ENCODE results near the gene ZBTB18. TPM values are rescaled to one million over a fixed set of nuclear protein-coding genes. Genes with fewer than 3 reads are reported as not detected.

Gene ZBTB18
- 10 to 100 TPM; 27.6 to 31.2 TPM for total RNA-seq
- polyA plus RNA-seq (ENCODE audit: insufficient read length in 2 of 2): 10 to 100 TPM; 36.6 to 49.7 TPM
- long read RNA-seq, donor 1, transcript ZBTB18-202 (2 exons, 3,740 nt): major isoform, 10 of 10 reads
- long read RNA-seq, donor 1, partial matches to known transcripts: 0 of 10 reads
- long read RNA-seq, donor 1, other reads (novel, unspliced or antisense): 0 of 10 reads
- long read RNA-seq, donor 2, transcript ZBTB18-202 (2 exons, 3,740 nt): major isoform, 5 of 5 reads
- long read RNA-seq, donor 2, partial matches to known transcripts: 0 of 5 reads
- long read RNA-seq, donor 2, other reads (novel, unspliced or antisense): 0 of 5 reads
- long read RNA-seq, donor 3, transcript ZBTB18-202 (2 exons, 3,740 nt): major isoform, 11 of 22 reads
- long read RNA-seq, donor 3, transcript ZBTB18-201 (2 exons, 3,851 nt): major isoform, 11 of 22 reads
- long read RNA-seq, donor 3, partial matches to known transcripts: 0 of 22 reads
- long read RNA-seq, donor 3, other reads (novel, unspliced or antisense): 0 of 22 reads
- long read RNA-seq, donor 4, partial matches to known transcripts: 0 of 1 reads
- long read RNA-seq, donor 4, other reads (novel, unspliced or antisense): 0 of 1 reads

GRCh38 chr1:244050835-244051444 is at the start of gene ZBTB18:
ZBTB18 (plus strand) TSS chr1:244051283; CDS start chr1:244051432, 149 bp downstream.
- H3K36me3 ChIP-seq (ENCODE audit: control insufficient read depth, insufficient read depth, low read length): peaks cover 12% of the 10 kb centered on the region
- DNase-seq (ENCODE audit: low read depth in 4 of 6, low spot score in 6 of 6): peak in 3 of 6 donors; percentile 39 to 95 (median 87)
- peak within 1 kb of the TSS; percentile 76 for H3K4me3 ChIP-seq (ENCODE audit: low read depth, low read length)
- H3K9me3 ChIP-seq (ENCODE audit: control insufficient read depth, insufficient read depth, low read length): no peaks in the 10 kb centered on the region
- H3K27ac ChIP-seq (ENCODE audit: low read depth, low read length): peak within 1 kb of the TSS; percentile 90
- H3K4me1 ChIP-seq (ENCODE audit: control insufficient read depth, insufficient read depth, low read length): peaks cover 23% of the 10 kb centered on the region
- WGBS (ENCODE audit: insufficient coverage): no CpG with 5 or more reads among the region's 4 CpGs
- no peaks in the 10 kb centered on the region for H3K27me3 ChIP-seq (ENCODE audit: control insufficient read depth, insufficient read depth, low read length)

DNA sequence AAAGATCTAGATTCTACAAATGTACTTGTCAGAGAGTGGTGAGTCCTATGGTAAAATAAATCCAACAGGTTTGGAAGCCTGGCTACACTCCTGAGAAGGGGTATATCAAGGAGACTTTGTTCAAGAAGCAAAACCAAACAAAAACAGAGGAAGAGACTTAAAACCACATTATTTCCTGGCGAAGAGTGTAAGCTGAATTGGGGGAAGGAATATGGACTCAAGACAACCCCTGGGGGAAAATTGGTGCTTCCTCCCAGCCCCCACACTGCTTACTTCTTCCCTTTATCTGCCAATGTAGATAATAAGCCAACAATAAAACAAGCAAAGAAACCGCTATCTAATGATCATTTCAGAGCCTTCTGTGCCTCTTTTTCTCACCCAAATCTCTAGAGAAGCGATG is 48.4 kb upstream of the ZBTB18 start:
- H3K4me1 ChIP-seq (ENCODE audit: control insufficient read depth, insufficient read depth, low read length): peaks cover 4% of the 10 kb centered on the region
- H3K4me3 ChIP-seq (ENCODE audit: low read depth, low read length): no peak overlapping the region
- H3K36me3 ChIP-seq (ENCODE audit: control insufficient read depth, insufficient read depth, low read length): no peaks in the 10 kb centered on the region
- H3K27me3 ChIP-seq (ENCODE audit: control insufficient read depth, insufficient read depth, low read length): no peaks in the 10 kb centered on the region
- no peaks in the 10 kb centered on the region for H3K9me3 ChIP-seq (ENCODE audit: control insufficient read depth, insufficient read depth, low read length)
- no peak for DNase-seq (ENCODE audit: low read depth in 4 of 6, low spot score in 6 of 6)
- WGBS (ENCODE audit: insufficient coverage): no CpG with 5 or more reads among the region's 3 CpGs
- no peak overlapping the region for H3K27ac ChIP-seq (ENCODE audit: low read depth, low read length)

GRCh38 chr1:244005455-244005854 is 45.6 kb upstream of the ZBTB18 start:
- Histone ChIP-seq H3K4me1 (ENCODE audit: control insufficient read depth, insufficient read depth, low read length) (peaks cover 10% of the 10 kb centered on the region), H3K4me3 (ENCODE audit: low read depth, low read length) (no peak overlapping the region), H3K27me3 (ENCODE audit: control insufficient read depth, insufficient read depth, low read length) (no peaks in the 10 kb centered on the region), H3K9me3 (ENCODE audit: control insufficient read depth, insufficient read depth, low read length) (no peaks in the 10 kb centered on the region), H3K36me3 (ENCODE audit: control insufficient read depth, insufficient read depth, low read length) (no peaks in the 10 kb centered on the region), H3K27ac (ENCODE audit: low read depth, low read length) (no peak overlapping the region)
- no peak for DNase-seq (ENCODE audit: low read depth in 4 of 6, low spot score in 6 of 6)
- WGBS (ENCODE audit: insufficient coverage): 92% methylated on average over 2 of the region's 3 CpGs

GRCh38 chr1:244006381-244006901 is 44.6 kb upstream of the ZBTB18 start:
- H3K9me3 ChIP-seq (ENCODE audit: control insufficient read depth, insufficient read depth, low read length): no peaks in the 10 kb centered on the region
- no peaks in the 10 kb centered on the region for H3K36me3 ChIP-seq (ENCODE audit: control insufficient read depth, insufficient read depth, low read length)
- H3K4me1 ChIP-seq (ENCODE audit: control insufficient read depth, insufficient read depth, low read length): peaks cover 9% of the 10 kb centered on the region
- WGBS (ENCODE audit: insufficient coverage): 92% methylated on average over 2 of the region's 3 CpGs
- H3K4me3 ChIP-seq (ENCODE audit: low read depth, low read length): no peak overlapping the region
- H3K27me3 ChIP-seq (ENCODE audit: control insufficient read depth, insufficient read depth, low read length): no peaks in the 10 kb centered on the region
- H3K27ac ChIP-seq (ENCODE audit: low read depth, low read length): no peak overlapping the region
- no peak for DNase-seq (ENCODE audit: low read depth in 4 of 6, low spot score in 6 of 6)

DNA sequence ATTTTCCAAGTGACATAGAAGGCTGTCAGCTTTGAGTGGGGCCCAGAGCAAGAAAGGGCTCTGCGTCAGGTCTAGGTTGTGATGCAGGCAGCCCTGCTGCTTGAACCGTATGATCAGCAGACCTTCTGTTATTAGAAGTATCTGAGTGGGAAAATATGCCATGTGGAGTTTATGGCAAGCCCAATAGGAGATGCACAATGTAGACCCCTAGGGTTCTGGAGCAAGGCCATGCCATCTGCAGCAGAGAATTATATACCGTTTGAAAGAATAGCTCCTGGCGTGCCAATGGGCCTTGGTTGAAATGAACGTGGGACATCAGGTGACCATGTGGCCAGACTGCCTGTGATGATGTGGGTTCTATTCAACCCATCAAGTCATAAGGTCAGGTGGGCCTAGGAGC is 44.1 kb upstream of the ZBTB18 start:
- no peak for DNase-seq (ENCODE audit: low read depth in 4 of 6, low spot score in 6 of 6)
- Histone ChIP-seq H3K27me3 (ENCODE audit: control insufficient read depth, insufficient read depth, low read length) (no peaks in the 10 kb centered on the region), H3K9me3 (ENCODE audit: control insufficient read depth, insufficient read depth, low read length) (no peaks in the 10 kb centered on the region), H3K4me1 (ENCODE audit: control insufficient read depth, insufficient read depth, low read length) (peaks cover 6% of the 10 kb centered on the region), H3K4me3 (ENCODE audit: low read depth, low read length) (no peak overlapping the region), H3K27ac (ENCODE audit: low read depth, low read length) (no peak overlapping the region), H3K36me3 (ENCODE audit: control insufficient read depth, insufficient read depth, low read length) (no peaks in the 10 kb centered on the region)
- 87% methylated on average over 3 of the region's 5 CpGs for WGBS (ENCODE audit: insufficient coverage)

DNA sequence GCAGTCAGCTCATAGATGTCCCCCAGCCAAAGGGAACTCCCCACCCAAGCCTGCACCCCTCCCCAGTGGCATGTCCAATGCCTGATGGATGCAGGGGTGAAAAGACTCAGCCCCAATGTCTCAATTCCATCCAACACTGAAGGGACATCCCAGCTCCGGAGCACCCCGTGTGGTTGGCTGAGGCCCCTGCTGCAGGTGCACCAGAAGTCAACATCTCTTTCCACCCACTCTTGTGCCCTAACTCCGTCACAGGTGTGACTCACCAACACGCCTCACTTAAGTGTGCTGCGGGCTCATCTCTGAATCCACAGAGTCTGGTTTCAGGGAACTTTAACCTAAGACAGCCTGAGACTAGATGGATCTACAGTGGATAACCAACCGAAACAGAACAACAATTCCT is 40.9 kb upstream of the ZBTB18 start:
- 74% methylated on average over 5 of the region's 6 CpGs for WGBS (ENCODE audit: insufficient coverage)
- Histone ChIP-seq H3K9me3 (ENCODE audit: control insufficient read depth, insufficient read depth, low read length) (no peaks in the 10 kb centered on the region), H3K4me1 (ENCODE audit: control insufficient read depth, insufficient read depth, low read length) (peaks cover 8% of the 10 kb centered on the region), H3K36me3 (ENCODE audit: control insufficient read depth, insufficient read depth, low read length) (no peaks in the 10 kb centered on the region), H3K27ac (ENCODE audit: low read depth, low read length) (no peak overlapping the region), H3K27me3 (ENCODE audit: control insufficient read depth, insufficient read depth, low read length) (no peaks in the 10 kb centered on the region), H3K4me3 (ENCODE audit: low read depth, low read length) (no peak overlapping the region)
- DNase-seq (ENCODE audit: low read depth in 4 of 6, low spot score in 6 of 6): no peak

GRCh38 chr1:244010703-244011123 is 40.4 kb upstream of the ZBTB18 start:
- Histone ChIP-seq H3K27ac (ENCODE audit: low read depth, low read length) (no peak overlapping the region), H3K9me3 (ENCODE audit: control insufficient read depth, insufficient read depth, low read length) (no peaks in the 10 kb centered on the region), H3K4me3 (ENCODE audit: low read depth, low read length) (no peak overlapping the region), H3K4me1 (ENCODE audit: control insufficient read depth, insufficient read depth, low read length) (peaks cover 8% of the 10 kb centered on the region), H3K27me3 (ENCODE audit: control insufficient read depth, insufficient read depth, low read length) (no peaks in the 10 kb centered on the region), H3K36me3 (ENCODE audit: control insufficient read depth, insufficient read depth, low read length) (no peaks in the 10 kb centered on the region)
- no peak for DNase-seq (ENCODE audit: low read depth in 4 of 6, low spot score in 6 of 6)
- no CpG with 5 or more reads among the region's 2 CpGs for WGBS (ENCODE audit: insufficient coverage)

- H3K27ac ChIP-seq (ENCODE audit: low read depth, low read length): peak overlapping the region; percentile 42
- no CpG with 5 or more reads among the region's 2 CpGs for WGBS (ENCODE audit: insufficient coverage)
These were observed 39.8 kb upstream of the ZBTB18 start for GRCh38 chr1:244011271-244011670.

DNA sequence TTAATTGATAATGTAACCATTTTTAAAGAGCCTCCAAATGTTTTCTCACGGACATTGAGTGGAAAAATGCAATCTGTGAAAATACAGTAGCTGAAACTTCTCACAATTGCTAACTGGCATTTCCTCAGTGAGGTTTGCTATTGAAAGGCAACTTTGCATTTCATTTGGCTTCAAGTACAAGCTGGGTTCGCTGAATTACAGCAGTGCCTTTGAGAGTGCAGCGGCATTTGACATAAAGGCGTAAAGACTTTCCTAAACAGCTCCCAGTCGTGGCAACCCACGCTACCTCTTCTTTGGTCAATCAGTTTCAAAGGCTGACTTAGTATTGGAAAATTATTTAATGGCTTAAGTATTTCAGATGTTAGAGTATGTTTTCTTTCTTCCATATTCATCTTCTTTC is 39.3 kb upstream of the ZBTB18 start:
- Histone ChIP-seq H3K4me3 (ENCODE audit: low read depth, low read length) (peak overlapping the region; percentile 16), H3K27ac (ENCODE audit: low read depth, low read length) (peak overlapping the region; percentile 42), H3K27me3 (ENCODE audit: control insufficient read depth, insufficient read depth, low read length) (no peaks in the 10 kb centered on the region), H3K36me3 (ENCODE audit: control insufficient read depth, insufficient read depth, low read length) (no peaks in the 10 kb centered on the region), H3K9me3 (ENCODE audit: control insufficient read depth, insufficient read depth, low read length) (no peaks in the 10 kb centered on the region), H3K4me1 (ENCODE audit: control insufficient read depth, insufficient read depth, low read length) (peaks cover 8% of the 10 kb centered on the region)
- no CpG with 5 or more reads among the region's 6 CpGs for WGBS (ENCODE audit: insufficient coverage)
- peak; percentile 17 to 88 (median 39) for DNase-seq (ENCODE audit: low read depth in 4 of 6, low spot score in 6 of 6)

More at GRCh38 chr1:244011271-244011670, 39.8 kb upstream of the ZBTB18 start:
- H3K27me3 ChIP-seq (ENCODE audit: control insufficient read depth, insufficient read depth, low read length): no peaks in the 10 kb centered on the region
- peaks cover 8% of the 10 kb centered on the region for H3K4me1 ChIP-seq (ENCODE audit: control insufficient read depth, insufficient read depth, low read length)
- no peaks in the 10 kb centered on the region for H3K36me3 ChIP-seq (ENCODE audit: control insufficient read depth, insufficient read depth, low read length)
- DNase-seq (ENCODE audit: low read depth in 4 of 6, low spot score in 6 of 6): peak in 4 of 6 donors; percentile 7 to 65 (median 35)
- no peaks in the 10 kb centered on the region for H3K9me3 ChIP-seq (ENCODE audit: control insufficient read depth, insufficient read depth, low read length)
- peak overlapping the region; percentile 5 for H3K4me3 ChIP-seq (ENCODE audit: low read depth, low read length)

Data from spinal cord (tissue), 10 donors.